ENCODE results near the gene COX7A1. TPM values are rescaled to one million over a fixed set of nuclear protein-coding genes. Genes with fewer than 3 reads are reported as not detected.

Gene COX7A1
- total and polyA plus RNA-seq, 10 of the 15 experiments (the other 5 are each of a cell fraction or from before 2014, with no cell fraction given) = not detected

GRCh38 chr19:36152019-36152351, 262 bp downstream of the COX7A1 start (continued):
- no peak for TF ChIP-seq BCL3 (IDR thresholded peaks at IDR 0.05; ENCODE audit: borderline replicate concordance, insufficient read depth, low read depth, low read length, poor library complexity, severe bottlenecking)

- intact Hi-C loops (cut with micrococcal nuclease; ENCODE audit: unreplicated experiment) (no loop called here), in situ Hi-C loops (cut with MboI) (no loop called here)
- SMC1A ChIA-PET (ENCODE audit: uncharacterized antibody, unreplicated experiment) = no interaction called here
- 94% methylated on average over 43 of the region's 47 CpGs for WGBS (ENCODE audit: insufficient coverage, insufficient replicate concordance, low lambda C conversion rate, missing lambda C conversion rate)
- no TSS peak for BruUV-seq (replicated peaks)
- CTCF ChIA-PET = no interaction called here
- Histone ChIP-seq H3K9me3 (replicated peaks; ENCODE audit: control insufficient read depth, insufficient read depth, low read length) (no peaks in the 10 kb centered on the region), H3K4me1 (ENCODE audit: control insufficient read depth, insufficient read depth, low read length) (no peaks in the 10 kb centered on the region), H3K36me3 (ENCODE audit: control insufficient read depth in 2 of 2, insufficient read depth in 2 of 2, low read length in 1 of 2) (peaks cover 4 to 13% of the 10 kb centered on the region in 2 experiments), H3K9ac (ENCODE audit: control insufficient read depth, insufficient read depth, low read length) (no peak overlapping the region), H2AFZ (ENCODE audit: control insufficient read depth, low read depth, low read length) (no peak overlapping the region), H3K27ac (ENCODE audit: control insufficient read depth, insufficient read depth) (no peak overlapping the region), H3K4me3 (no peak overlapping the region), H3K4me2 (ENCODE audit: control insufficient read depth, insufficient read depth) (no peak overlapping the region), H3K79me2 (ENCODE audit: control insufficient read depth, insufficient read depth, low read length) (no peaks in the 10 kb centered on the region), H4K20me1 (ENCODE audit: control insufficient read depth, insufficient read depth) (no peaks in the 10 kb centered on the region), H3K27me3 (replicated peaks in 1 of 2; ENCODE audit: control insufficient read depth in 2 of 2, insufficient read depth in 2 of 2, low read length in 1 of 2) (no peaks in the 10 kb centered on the region)
- POLR2A ChIA-PET = no interaction called here
- RAD21 ChIA-PET (ENCODE audit: unreplicated experiment) = interaction anchor here (0.7 kb wide), 1 partner anchor 23 kb away, joined by 3 read pairs; no protein-coding TSS in a partner anchor
- FAIRE-seq (no peak), DNase-seq (ENCODE audit: low read depth, low spot score) (no peak), ATAC-seq (no peak)
- TF ChIP-seq POLR2A (IDR thresholded peaks at IDR 0.05; ENCODE audit: low read depth, low read length) (peak; percentile 51; the same call in 1 of the 2 replicates), ZNF592 (IDR thresholded peaks at IDR 0.05) (no peak)
Observed at GRCh38 chr19:36151144-36152018, 866 bp downstream of the COX7A1 start.

All from GM12878 (cell line).